Measurements from ENCODE around the gene GABARAPL1. TPM values are rescaled to one million over a fixed set of nuclear protein-coding genes. Genes with fewer than 3 reads are reported as not detected.
"Not testable (repeated sequence)": the region's sequence is repeated elsewhere in the genome, so short reads cannot be mapped to it uniquely, and the experiment has no call there.

The GABARAPL1 gene
- total and polyA plus RNA-seq, 11 donors = 126 to 790 (median 280) TPM

DNA sequence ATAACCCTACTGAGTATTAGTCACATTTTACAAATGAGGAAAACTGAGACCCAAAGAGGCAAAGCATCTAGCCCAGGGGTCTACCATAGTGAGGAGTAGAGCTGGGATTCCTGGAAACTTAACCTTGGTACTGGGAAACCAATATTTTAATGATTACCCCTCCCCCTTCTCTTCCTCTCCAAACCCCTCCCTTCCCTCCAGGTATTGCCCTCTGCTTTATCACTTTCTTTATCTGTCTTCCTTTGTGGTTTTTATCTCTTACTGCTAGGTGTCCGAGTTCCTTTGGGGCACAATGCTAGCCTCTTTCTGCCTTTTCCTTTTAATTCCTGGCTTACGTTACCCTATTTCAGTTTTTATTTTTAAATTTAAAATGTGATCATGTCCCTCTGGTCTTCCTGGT is 2.8 kb downstream of the GABARAPL1 start:
- WGBS, 4 donors = 24 to 29% (median 27%) methylated on average over 2 of the region's 2 CpGs
- no peaks in the 10 kb centered on the region for H3K9me3 ChIP-seq
- H3K27me3 ChIP-seq = no peaks in the 10 kb centered on the region
- H3K4me3 ChIP-seq = peak overlapping the region in 11 of 12 donors; percentile 65 to 89 (median 82)
- TF ChIP-seq, protein P1, sequence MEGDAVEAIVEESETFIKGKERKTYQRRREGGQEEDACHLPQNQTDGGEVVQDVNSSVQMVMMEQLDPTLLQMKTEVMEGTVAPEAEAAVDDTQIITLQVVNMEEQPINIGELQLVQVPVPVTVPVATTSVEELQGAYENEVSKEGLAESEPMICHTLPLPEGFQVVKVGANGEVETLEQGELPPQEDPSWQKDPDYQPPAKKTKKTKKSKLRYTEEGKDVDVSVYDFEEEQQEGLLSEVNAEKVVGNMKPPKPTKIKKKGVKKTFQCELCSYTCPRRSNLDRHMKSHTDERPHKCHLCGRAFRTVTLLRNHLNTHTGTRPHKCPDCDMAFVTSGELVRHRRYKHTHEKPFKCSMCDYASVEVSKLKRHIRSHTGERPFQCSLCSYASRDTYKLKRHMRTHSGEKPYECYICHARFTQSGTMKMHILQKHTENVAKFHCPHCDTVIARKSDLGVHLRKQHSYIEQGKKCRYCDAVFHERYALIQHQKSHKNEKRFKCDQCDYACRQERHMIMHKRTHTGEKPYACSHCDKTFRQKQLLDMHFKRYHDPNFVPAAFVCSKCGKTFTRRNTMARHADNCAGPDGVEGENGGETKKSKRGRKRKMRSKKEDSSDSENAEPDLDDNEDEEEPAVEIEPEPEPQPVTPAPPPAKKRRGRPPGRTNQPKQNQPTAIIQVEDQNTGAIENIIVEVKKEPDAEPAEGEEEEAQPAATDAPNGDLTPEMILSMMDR (IDR thresholded peaks at IDR 0.05) = no peak
- no peak for TF ChIP-seq POLR2A (IDR thresholded peaks at IDR 0.05)
- peaks cover 0 to 45% (median 33%) of the 10 kb centered on the region in 9 donors for H3K36me3 ChIP-seq
- H3K4me1 ChIP-seq = peaks cover 4 to 64% (median 42%) of the 10 kb centered on the region in 12 donors
- no peak for ATAC-seq
- intact Hi-C loops (cut with DNase I) = loop anchor here in 3 of 10 donors (10.0 kb wide), 2 partner anchors 499 to 509 kb away; partner anchors contain the start of gene YBX3 (in 1 of the 3)
- DNase-seq = no peak
- H3K27ac ChIP-seq = peak overlapping the region; percentile 95 to 100 (median 98)

GRCh38 chr12:10215946-10216345 is 3.3 kb downstream of the GABARAPL1 start:
- not testable (repeated sequence) for ATAC-seq, H3K9me3 ChIP-seq, DNase-seq, H3K27me3 ChIP-seq
- Histone ChIP-seq H3K27ac (peak overlapping the region in 10 of 12 donors; percentile 98 to 100 (median 98)), H3K36me3 (peaks cover 0 to 50% (median 38%) of the 10 kb centered on the region in 9 donors), H3K4me3 (peak overlapping the region in 9 of 12 donors; percentile 71 to 89 (median 82)), H3K4me1 (peaks cover 4 to 69% (median 47%) of the 10 kb centered on the region in 12 donors)
- intact Hi-C loops (cut with DNase I) = loop anchor here in 3 of 10 donors (10.0 kb wide), 2 partner anchors 499 to 509 kb away; partner anchors contain the start of gene YBX3 (in 1 of the 3)
- WGBS, 4 donors = 76 to 87% (median 85%) methylated on average over 13 of the region's 13 CpGs

- no peak for DNase-seq
- Histone ChIP-seq H3K36me3 (peaks cover 0 to 71% (median 59%) of the 10 kb centered on the region in 9 donors), H3K4me1 (peaks cover 4 to 71% (median 49%) of the 10 kb centered on the region in 12 donors), H3K4me3 (peak overlapping the region in 1 of 12 donors; percentile 76), H3K27me3 (no peaks in the 10 kb centered on the region), H3K27ac (peak overlapping the region in 6 of 12 donors; percentile 1 to 83 (median 23)), H3K9me3 (no peaks in the 10 kb centered on the region)
- WGBS, 4 donors = 81 to 89% (median 84%) methylated on average over 6 of the region's 6 CpGs
- no peak for TF ChIP-seq POLR2A (IDR thresholded peaks at IDR 0.05)
- TF ChIP-seq, protein P1 (IDR thresholded peaks at IDR 0.05) = no peak
- intact Hi-C loops (cut with DNase I) = loop anchor here in 3 of 10 donors (10.0 kb wide), 2 partner anchors 497 to 507 kb away; partner anchors contain the start of gene YBX3 (in 1 of the 3)
- ATAC-seq = no peak
Observed at GRCh38 chr12:10218021-10218420, 5.3 kb downstream of the GABARAPL1 start.

- peak; percentile 65 to 83 (median 75) for DNase-seq
- H3K4me3 ChIP-seq = peak overlapping the region in 1 of 12 donors; percentile 8
- H3K27ac ChIP-seq = peak overlapping the region; percentile 4 to 83 (median 68)
- peak; percentile 93 to 97 (median 94) for ATAC-seq
- no peaks in the 10 kb centered on the region for H3K9me3 ChIP-seq
- 14 to 24% (median 19%) methylated on average over 8 of the region's 8 CpGs for WGBS, 4 donors
- TF ChIP-seq POLR2A (IDR thresholded peaks at IDR 0.05) = peak in 1 of 2 donors; percentile 15
- TF ChIP-seq, protein P1 (IDR thresholded peaks at IDR 0.05) = no peak
- peaks cover 4 to 62% (median 39%) of the 10 kb centered on the region in 12 donors for H3K4me1 ChIP-seq
- H3K27me3 ChIP-seq = no peaks in the 10 kb centered on the region
- peaks cover 0 to 85% (median 73%) of the 10 kb centered on the region in 9 donors for H3K36me3 ChIP-seq
- intact Hi-C loops (cut with DNase I) = loop anchor here in 1 of 10 donors (10.0 kb wide), 1 partner anchor 954 kb away; the partner anchor contains the start of gene SMIM10L1
Observed at GRCh38 chr12:10220398-10221077, 7.9 kb downstream of the GABARAPL1 start.

Data from heart left ventricle (tissue), 16 donors.